ENCODE measurements around the gene NDUFC1. TPM values are rescaled to one million over a fixed set of nuclear protein-coding genes. Genes with fewer than 3 reads are reported as not detected.

Gene NDUFC1
- total and polyA plus RNA-seq, 2 of the 8 experiments (the other 6 are each of a cell fraction or from before 2014, with no cell fraction given): 41.9 to 62.0 TPM

GRCh38 chr4:139329665-139330200 is 27.5 kb upstream of the NDUFC1 start:
- Histone ChIP-seq H3K4me2 (ENCODE audit: insufficient read depth in 1 of 2, low read depth in 2 of 2, low read length in 2 of 2) (no peak overlapping the region), H3K23ac (ENCODE audit: insufficient read length) (no peak overlapping the region), H3K18ac (ENCODE audit: extremely low read depth, low read length) (no peak overlapping the region), H3K27me3 (replicated peaks in 1 of 4; ENCODE audit: control insufficient read depth in 3 of 4, extremely low read depth in 1 of 4, insufficient read depth in 3 of 4, low read length in 3 of 4) (no peaks in the 10 kb centered on the region), H4K20me1 (replicated peaks in 1 of 2; ENCODE audit: control insufficient read depth in 1 of 2, insufficient read depth in 2 of 2, low read length in 2 of 2) (peaks cover 11 to 13% of the 10 kb centered on the region in 2 experiments), H3K4ac (replicated peaks; ENCODE audit: insufficient read length, low read depth, low read length) (no peak overlapping the region), H3K79me1 (ENCODE audit: low read depth, low read length) (no peaks in the 10 kb centered on the region; the same call in 1 of the 2 replicates), H2BK20ac (ENCODE audit: low read length) (no peak overlapping the region), H4K91ac (replicated peaks; ENCODE audit: insufficient read length, low read length) (no peak overlapping the region), H2BK12ac (ENCODE audit: low read depth, low read length) (no peak overlapping the region), H2BK5ac (ENCODE audit: low read depth, low read length) (no peak overlapping the region), H3K79me2 (ENCODE audit: control insufficient read depth in 1 of 2, insufficient read depth in 2 of 2, low read length in 2 of 2) (peaks cover 9 to 100% of the 10 kb centered on the region in 2 experiments), H3K36me3 (ENCODE audit: control insufficient read depth in 2 of 4, insufficient read depth in 4 of 4, low read length in 3 of 4) (peaks cover 0 to 4% (median 2%) of the 10 kb centered on the region in 4 experiments; a peak in 2 of 8 replicates), H3K9me3 (ENCODE audit: insufficient read depth in 2 of 2, low read depth in 1 of 2, low read length in 1 of 2) (no peaks in the 10 kb centered on the region), H2BK120ac (replicated peaks; ENCODE audit: low read depth, low read length) (no peak overlapping the region), H4K5ac (ENCODE audit: insufficient read length, low read depth, low read length) (no peak overlapping the region), H3K14ac (ENCODE audit: insufficient read length) (no peak overlapping the region), H2BK15ac (ENCODE audit: low read length) (no peak overlapping the region), H3K4me3 (ENCODE audit: extremely low read depth in 1 of 4, insufficient read depth in 2 of 4, low read depth in 3 of 4, low read length in 4 of 4) (no peak overlapping the region), H3K56ac (replicated peaks; ENCODE audit: insufficient read length, low read depth, low read length) (no peak overlapping the region), H3K27ac (ENCODE audit: low read depth, low read length) (0 out of 2 replicates have a peak overlapping the region, but pooled peaks have one; percentile 18), H4K8ac (ENCODE audit: extremely low read depth, insufficient read depth, low read length) (no peak overlapping the region), H3K9ac (replicated peaks in 1 of 4; ENCODE audit: extremely low read depth in 1 of 4, low read depth in 3 of 4, low read length in 3 of 4) (no peak overlapping the region), H2AK5ac (ENCODE audit: low read depth, low read length) (no peak overlapping the region), H2AFZ (ENCODE audit: low read length) (no peak overlapping the region), H3K23me2 (ENCODE audit: low read depth, low read length) (no peaks in the 10 kb centered on the region), H3K4me1 (replicated peaks in 1 of 4; ENCODE audit: control insufficient read depth in 3 of 4, insufficient read depth in 4 of 4, low read length in 3 of 4) (peaks cover 0 to 6% (median 2%) of the 10 kb centered on the region in 4 experiments; a peak in 4 of 7 replicates)
- WGBS, 2 experiments (ENCODE audit: extremely low coverage in 1 of 2, insufficient coverage in 1 of 2, insufficient read length in 1 of 2, insufficient replicate concordance in 2 of 2, low coverage in 1 of 2, low lambda C conversion rate in 2 of 2, missing lambda C conversion rate in 1 of 2): 78% methylated on average over 4 of the region's 4 CpGs; no CpG with 5 or more reads in 1 of the 2 experiments
- FAIRE-seq (no peak), DNase-seq (ENCODE audit: low read depth in 1 of 2, low spot score in 2 of 2) (no peak)
- ChIA-PET CTCF (ENCODE audit: partially characterized antibody) (interaction anchor here (0.7 to 2.7 kb wide), 6 partner anchors 9 to 233 kb away, joined by 3 to 11 read pairs (median 4); no protein-coding TSS in a partner anchor), POLR2A (ENCODE audit: partially characterized antibody) (interaction anchor here (0.8 to 1.4 kb wide), 4 partner anchors 16 to 247 kb away, joined by 3 to 5 read pairs (median 3); no protein-coding TSS in a partner anchor)
- TF ChIP-seq HDAC6 (IDR thresholded peaks at IDR 0.05; ENCODE audit: low read depth, low read length) (no peak), CBX5 (IDR thresholded peaks at IDR 0.05; ENCODE audit: low read depth, low read length) (no peak), BRCA1 (IDR thresholded peaks at IDR 0.05; ENCODE audit: low read depth, low read length) (no peak), KDM5A (IDR thresholded peaks at IDR 0.05; ENCODE audit: low read length) (no peak), ZNF274 (IDR thresholded peaks at IDR 0.05; ENCODE audit: borderline replicate concordance, extremely low read depth, low read length) (no peak), CTCF (IDR thresholded peaks at IDR 0.05; ENCODE audit: control extremely low read depth in 1 of 3, insufficient read depth in 1 of 3, low read depth in 1 of 3, low read length in 3 of 3) (no peak), RFX5 (IDR thresholded peaks at IDR 0.05; ENCODE audit: borderline replicate concordance, low read depth, low read length) (no peak), YY1 (IDR thresholded peaks at IDR 0.05; ENCODE audit: low read depth, low read length) (no peak), CHD1 (IDR thresholded peaks at IDR 0.05; ENCODE audit: low read depth, low read length) (no peak), NRF1 (IDR thresholded peaks at IDR 0.05; ENCODE audit: low read depth, low read length) (no peak), KDM4A (IDR thresholded peaks at IDR 0.05; ENCODE audit: low read depth, low read length, severe bottlenecking) (no peak)
